MG63 (cell line): ENCODE data around the gene BMP8A. TPM values are rescaled to one million over a fixed set of nuclear protein-coding genes. Genes with fewer than 3 reads are reported as not detected.
A peak's percentile ranks its signal among the peaks of the same experiment; 100 is the strongest.
"Not testable (repeated sequence)": the region's sequence is repeated elsewhere in the genome, so short reads cannot be mapped to it uniquely, and the experiment has no call there.

ENCODE experiments used
- DNase-seq: peaks from one replicate; pipeline ENCODE4 v3.0.0-alpha.2; 2020
- H3K27me3 ChIP-seq: fragments of 250-450 bp; sonication (Bioruptor Pico); 2 replicates; pipeline ENCODE4 v1.5.1; 2020; ENCODE audit warnings: mild to moderate bottlenecking, moderate library complexity
- H3K36me3 ChIP-seq: fragments of 250-450 bp; sonication (Bioruptor Pico); 2 replicates; pipeline ENCODE4 v1.5.1; 2020; ENCODE audit warnings: mild to moderate bottlenecking, moderate library complexity
- H3K4me3 ChIP-seq: fragments of 250-450 bp; sonication (Bioruptor Pico); 2 replicates; pipeline ENCODE4 v1.5.1; 2020; ENCODE audit warnings: mild to moderate bottlenecking, moderate library complexity
- H3K9me3 ChIP-seq: fragments of 250-450 bp; sonication (Bioruptor Pico); 2 replicates; pipeline ENCODE4 v1.5.1; 2020; ENCODE audit warnings: mild to moderate bottlenecking, moderate library complexity
- total RNA-seq: library from RNA; depleted of rRNA; stranded (reverse); fragments of >200 nt; shearing (Covaris generic); gene quantifications from 2 replicates; pipeline ENCODE4 v1.2.3, GENCODE V29; 2014; ENCODE audit warnings: low replicate concordance

The BMP8A gene
- total RNA-seq, 1 experiment from 2014 or later = not detected

DNA sequence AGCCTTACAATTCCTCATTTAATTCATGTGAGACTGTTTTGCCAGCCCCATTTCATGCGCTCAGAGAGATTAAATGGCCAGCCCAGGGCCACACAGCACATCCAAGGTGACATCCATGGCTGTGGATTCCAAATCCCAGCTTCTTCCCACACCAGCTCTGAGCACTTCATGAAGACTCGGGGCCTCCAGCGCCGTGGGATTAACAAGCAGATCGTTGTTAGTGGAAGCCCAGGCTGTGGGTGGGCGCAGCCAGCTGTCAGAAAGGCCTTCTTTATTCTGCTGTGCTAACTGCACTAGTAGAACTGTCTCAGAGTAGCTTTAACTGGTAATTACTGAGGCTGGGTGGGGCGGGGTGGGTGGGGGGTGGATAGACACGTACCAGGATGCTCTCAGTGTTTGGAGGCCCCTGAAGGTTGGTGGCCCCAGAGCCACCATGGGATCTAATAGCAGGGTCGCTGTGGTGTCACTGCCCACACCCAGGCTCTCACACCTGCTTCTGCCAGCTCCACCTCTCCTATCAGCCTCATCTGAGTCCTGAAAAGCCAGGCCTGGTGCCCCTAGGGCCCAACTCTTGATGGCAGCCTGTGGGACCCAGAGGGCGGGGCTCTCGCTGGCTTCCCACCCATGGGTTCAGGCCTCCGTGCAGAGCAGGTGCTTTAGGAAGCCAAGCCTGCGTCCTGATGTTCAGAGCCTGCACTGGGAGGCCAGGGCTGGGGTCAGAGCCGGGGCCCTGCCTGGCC lies 3.4 kb downstream of the BMP8A start:
- H3K9me3 ChIP-seq = no peaks in the 10 kb centered on the region
- DNase-seq = no peak
- H3K27me3 ChIP-seq = no peaks in the 10 kb centered on the region
- H3K4me3 ChIP-seq = no peak overlapping the region
- H3K36me3 ChIP-seq = no peaks in the 10 kb centered on the region

DNA sequence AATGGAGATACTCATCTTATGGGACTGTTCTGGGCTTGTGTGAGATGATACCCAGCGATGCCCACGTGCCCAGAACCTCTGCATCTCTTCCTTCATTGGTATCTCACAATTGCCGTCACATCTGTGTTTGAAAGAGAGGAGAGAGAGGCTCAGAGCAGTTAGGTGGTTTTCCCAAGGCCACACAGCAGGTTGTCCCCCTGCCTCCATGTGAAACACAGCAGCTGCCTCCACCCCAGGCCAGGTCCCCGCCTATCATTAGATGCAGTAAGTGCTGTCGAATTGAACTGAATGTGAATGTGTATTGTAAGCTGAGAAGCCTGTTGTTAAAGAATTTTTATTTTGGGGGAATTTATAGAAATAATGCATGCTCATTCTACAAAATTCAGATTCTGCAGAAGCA lies 5.1 kb downstream of the BMP8A start:
- H3K4me3 ChIP-seq, H3K9me3 ChIP-seq, H3K27me3 ChIP-seq: not testable (repeated sequence)

DNA sequence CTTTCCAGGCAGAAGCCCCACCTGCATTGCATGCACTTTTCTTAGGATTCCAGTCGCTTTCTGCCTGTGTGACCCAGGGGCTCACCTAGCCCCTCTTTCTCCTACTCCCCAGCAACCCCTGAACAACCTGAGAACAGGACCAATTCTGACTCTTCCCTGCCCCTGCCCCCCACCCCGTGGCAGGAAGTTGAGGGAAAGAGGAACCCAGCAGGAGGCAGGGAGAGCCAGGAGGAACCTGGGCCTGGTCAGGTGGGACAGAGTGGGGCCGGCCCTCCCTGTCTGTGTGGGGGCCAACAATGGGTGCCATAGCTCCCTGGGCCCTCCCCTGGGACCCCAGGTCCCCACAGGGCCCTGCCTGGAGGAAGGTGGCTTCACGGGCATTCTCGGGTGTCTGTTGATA lies 6.1 kb downstream of the BMP8A start:
- Histone ChIP-seq H3K36me3 (no peaks in the 10 kb centered on the region), H3K27me3 (no peaks in the 10 kb centered on the region), H3K9me3 (no peaks in the 10 kb centered on the region; the same call in 1 of the 2 replicates), H3K4me3 (no peak overlapping the region)
- DNase-seq = no peak

More for the DNA sequence above, 5.1 kb downstream of the BMP8A start:
- not testable (repeated sequence) for DNase-seq, H3K36me3 ChIP-seq

DNA sequence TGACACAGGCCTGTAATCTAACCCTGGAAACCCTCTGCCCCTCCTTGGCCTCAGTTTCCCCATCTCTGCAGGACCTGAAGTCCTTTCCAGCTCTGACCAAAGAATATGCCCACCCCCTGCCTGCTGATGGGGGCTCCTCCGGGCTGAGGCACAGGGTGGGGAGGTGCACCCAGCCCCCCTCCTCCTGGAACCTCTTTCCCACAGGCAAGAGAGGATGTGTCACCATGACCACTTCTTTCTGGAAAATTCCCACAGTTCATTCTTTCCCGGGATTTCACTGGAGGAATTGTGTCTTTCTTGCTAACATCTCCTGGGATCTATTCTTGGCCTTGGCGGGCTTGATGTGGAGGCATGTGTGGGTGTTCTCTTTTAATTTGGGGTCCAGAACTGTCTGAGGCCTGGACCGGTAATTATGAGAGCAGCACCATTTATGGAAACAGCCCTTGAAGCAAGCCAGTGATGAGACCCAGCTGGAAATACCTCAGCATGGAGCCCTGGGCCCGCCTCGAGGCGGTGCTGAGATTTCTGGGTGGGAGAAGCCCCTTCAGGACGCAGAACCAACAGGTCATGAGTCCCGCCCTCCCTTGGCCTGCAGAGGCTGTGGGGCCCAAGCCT lies 6.8 kb downstream of the BMP8A start:
- H3K4me3 ChIP-seq, H3K9me3 ChIP-seq, H3K27me3 ChIP-seq, DNase-seq, H3K36me3 ChIP-seq: not testable (repeated sequence)

DNA sequence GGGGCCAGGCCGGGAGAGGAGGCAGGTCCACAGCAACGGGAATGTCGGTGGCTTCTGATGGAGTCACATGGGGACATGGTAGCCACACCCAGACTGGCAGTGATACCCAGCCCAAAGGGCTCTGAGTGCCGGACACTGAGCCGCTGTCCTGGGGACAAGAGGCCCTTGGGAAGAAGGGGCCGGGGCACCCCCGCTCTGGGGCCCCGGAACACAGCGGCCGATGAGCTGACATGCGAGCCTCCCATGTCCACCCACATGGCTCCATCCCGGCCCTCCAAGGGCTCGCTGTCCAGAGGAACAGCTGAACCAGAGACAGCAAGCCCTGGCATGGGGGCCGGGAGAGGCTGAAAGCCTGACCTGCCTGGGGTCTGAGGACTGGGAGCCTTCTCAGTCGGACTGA lies 7.4 kb downstream of the BMP8A start:
- not testable (repeated sequence) for H3K4me3 ChIP-seq, H3K27me3 ChIP-seq, DNase-seq, H3K36me3 ChIP-seq, H3K9me3 ChIP-seq

DNA sequence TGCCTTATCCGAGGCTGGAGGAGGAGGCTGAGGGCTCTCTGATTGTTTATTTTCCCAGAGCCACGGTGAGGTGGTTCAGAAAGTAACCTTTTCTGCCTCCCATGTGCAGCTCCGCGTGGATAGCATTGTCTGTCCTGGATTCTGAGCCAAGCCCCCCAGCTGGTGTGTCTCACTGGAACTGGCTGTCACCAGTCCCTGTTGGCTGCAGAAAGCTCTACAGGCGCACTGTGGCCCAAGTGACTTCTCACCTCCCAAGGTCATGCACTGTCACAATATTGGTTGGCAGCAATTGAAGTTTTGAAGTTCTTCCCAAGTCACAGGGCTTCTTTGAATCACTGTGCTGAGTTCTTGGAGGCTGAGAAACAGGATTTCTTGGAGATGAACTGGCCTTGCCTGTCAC lies 8.2 kb downstream of the BMP8A start:
- H3K27me3 ChIP-seq = no peaks in the 10 kb centered on the region
- DNase-seq = no peak
- H3K9me3 ChIP-seq = no peaks in the 10 kb centered on the region; the same call in 1 of the 2 replicates
- no peaks in the 10 kb centered on the region for H3K36me3 ChIP-seq
- H3K4me3 ChIP-seq = no peak overlapping the region

DNA sequence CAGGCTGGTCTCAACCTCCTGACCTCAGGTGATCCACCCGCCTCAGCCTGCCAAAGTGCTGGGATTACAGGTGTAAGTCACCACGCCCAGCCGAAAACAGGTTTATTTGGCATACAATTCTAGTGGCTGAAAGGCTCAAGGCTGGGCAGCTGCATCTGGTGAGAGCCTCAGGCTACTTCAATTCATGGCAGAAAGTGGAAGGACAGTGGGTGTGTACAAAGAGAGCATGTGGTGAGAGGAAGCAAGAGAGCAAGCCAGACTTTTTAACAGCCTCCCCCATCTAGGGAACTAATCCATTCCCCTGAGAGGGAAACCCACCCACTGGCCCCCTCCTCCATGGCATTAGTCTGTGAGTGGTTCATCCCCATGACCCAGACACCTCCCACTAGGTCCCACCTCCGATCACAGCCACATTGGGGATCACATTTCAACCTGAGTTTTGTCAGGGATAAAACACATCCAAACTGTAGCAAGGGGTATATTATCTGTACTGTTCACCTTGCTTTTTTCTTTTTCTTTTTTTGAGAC lies 9.5 kb downstream of the BMP8A start:
- Histone ChIP-seq H3K4me3 (no peak overlapping the region), H3K27me3 (no peaks in the 10 kb centered on the region), H3K9me3 (no peaks in the 10 kb centered on the region; the same call in 1 of the 2 replicates), H3K36me3 (no peaks in the 10 kb centered on the region)
- DNase-seq = no peak

DNA sequence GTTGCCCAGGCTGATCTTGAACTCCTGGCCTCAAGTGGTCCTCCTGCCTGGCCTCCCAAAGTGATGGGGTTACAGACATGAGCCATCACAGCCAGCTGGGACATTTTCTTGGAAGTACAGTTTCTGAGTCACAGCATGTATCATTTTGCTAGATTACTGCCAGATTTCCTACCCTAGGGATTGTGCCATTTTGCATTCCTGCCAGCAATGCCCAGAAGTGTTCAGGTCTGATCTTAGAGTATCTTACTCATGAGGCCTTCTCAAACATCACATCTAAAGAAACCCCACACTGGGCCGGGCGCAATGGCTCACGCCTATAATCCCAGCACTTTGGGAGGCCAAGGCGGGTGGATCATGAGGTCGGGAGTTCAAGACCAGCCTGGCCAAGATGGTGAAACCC lies 10.2 kb downstream of the BMP8A start:
- no peaks in the 10 kb centered on the region for H3K27me3 ChIP-seq
- no peaks in the 10 kb centered on the region; the same call in 1 of the 2 replicates for H3K9me3 ChIP-seq
- H3K36me3 ChIP-seq = no peaks in the 10 kb centered on the region
- no peak overlapping the region for H3K4me3 ChIP-seq
- DNase-seq = peak; percentile 84

DNA sequence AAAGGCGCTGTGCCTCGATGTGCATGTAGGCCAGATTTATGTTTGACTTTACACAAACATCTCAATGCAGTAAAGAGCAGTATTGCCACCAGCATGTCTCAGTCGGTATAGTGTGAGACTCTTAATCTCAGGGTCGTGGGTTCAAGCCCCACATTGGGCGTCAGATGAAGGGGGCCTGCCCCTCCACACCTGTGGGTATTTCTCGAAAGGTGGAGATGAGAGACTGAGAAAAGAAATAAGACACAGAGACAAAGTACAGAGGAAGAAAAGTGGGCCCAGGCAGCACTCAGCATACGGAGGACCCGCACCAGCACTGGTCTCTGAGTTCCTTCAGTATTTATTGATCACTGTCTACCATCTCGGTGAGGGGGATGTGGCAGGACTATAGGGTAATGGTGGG lies 13.0 kb downstream of the BMP8A start:
- not testable (repeated sequence) for DNase-seq

DNA sequence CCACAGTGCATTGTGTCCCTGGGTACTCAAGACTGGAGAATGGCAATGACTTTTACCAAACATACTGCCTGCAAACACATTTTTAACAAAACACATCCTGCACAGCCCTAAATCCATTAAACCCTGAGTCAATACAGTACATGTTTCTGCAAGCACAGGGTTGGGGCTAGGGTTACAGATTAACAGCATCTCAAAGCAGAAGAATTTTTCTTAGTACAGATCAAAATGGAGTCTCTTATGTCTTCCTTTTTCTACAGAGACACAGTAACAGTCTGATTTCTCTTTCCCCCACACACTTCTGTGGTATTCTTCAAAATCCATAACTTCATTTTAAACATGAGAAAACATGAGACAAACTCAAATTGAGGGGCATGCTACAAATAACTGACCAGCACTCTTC lies 13.9 kb downstream of the BMP8A start:
- no peak for DNase-seq
- Histone ChIP-seq H3K4me3 (no peak overlapping the region), H3K36me3 (no peaks in the 10 kb centered on the region), H3K27me3 (no peaks in the 10 kb centered on the region), H3K9me3 (no peaks in the 10 kb centered on the region; the same call in 1 of the 2 replicates)

More for the DNA sequence above, 13.0 kb downstream of the BMP8A start:
- H3K4me3 ChIP-seq, H3K27me3 ChIP-seq, H3K9me3 ChIP-seq, H3K36me3 ChIP-seq: not testable (repeated sequence)

DNA sequence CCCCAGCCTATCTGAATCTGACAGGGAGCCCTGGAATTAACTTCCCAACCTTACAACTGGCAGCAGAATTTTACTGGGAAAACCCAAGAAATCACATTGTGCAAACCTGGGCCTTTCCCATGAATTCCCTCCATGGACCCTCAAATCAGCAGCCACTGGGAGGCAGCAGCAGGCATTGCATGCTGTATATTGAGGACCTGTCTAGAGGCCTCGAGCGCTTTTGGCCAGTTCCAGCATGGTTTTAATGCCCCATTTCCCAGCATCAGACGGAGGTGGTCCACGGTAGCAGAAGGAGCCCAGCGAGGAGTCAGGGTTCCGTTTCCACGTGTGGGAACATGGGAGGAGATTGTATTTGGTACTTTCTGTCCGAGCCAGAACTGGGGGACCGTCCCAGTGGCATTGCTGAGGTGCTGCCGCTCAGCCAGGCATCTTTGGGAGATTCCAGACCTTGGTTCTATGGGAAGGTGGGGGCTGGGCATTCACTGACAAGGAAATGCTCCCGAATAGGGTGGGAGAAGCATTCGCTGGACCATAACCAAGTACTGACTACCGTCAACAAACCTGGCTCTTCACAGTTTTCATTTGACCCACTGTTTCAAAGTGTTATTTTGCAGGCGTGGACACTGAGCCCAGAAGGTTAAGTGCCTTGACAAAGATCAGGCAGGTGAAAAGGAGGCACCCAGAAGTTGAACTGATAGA lies 15.9 kb downstream of the BMP8A start:
- DNase-seq = no peak
- H3K27me3 ChIP-seq = no peaks in the 10 kb centered on the region
- H3K9me3 ChIP-seq = no peaks in the 10 kb centered on the region
- H3K36me3 ChIP-seq = no peaks in the 10 kb centered on the region
- H3K4me3 ChIP-seq = no peak overlapping the region

DNA sequence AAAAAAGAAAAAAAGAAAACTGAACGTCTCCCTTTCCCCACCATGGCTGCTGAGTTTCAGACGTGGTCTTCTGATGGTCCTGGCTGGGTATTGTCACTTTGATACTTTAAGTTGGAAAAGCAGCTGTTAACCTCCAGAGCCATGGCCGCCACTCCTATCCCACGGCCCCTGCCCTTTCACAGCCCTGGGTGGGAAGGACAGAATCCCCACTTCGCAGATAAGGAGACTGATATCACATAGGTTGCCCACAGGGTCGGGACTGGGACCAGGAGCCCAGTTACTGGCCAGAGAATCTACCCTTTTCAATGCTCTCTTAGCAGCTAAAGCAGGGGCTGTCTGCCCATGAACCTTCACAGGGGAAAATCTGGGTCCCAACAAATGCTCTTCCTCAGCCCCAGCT lies 16.8 kb downstream of the BMP8A start:
- no peaks in the 10 kb centered on the region for H3K9me3 ChIP-seq
- H3K4me3 ChIP-seq = no peak overlapping the region
- no peaks in the 10 kb centered on the region for H3K27me3 ChIP-seq
- DNase-seq = no peak
- no peaks in the 10 kb centered on the region for H3K36me3 ChIP-seq

DNA sequence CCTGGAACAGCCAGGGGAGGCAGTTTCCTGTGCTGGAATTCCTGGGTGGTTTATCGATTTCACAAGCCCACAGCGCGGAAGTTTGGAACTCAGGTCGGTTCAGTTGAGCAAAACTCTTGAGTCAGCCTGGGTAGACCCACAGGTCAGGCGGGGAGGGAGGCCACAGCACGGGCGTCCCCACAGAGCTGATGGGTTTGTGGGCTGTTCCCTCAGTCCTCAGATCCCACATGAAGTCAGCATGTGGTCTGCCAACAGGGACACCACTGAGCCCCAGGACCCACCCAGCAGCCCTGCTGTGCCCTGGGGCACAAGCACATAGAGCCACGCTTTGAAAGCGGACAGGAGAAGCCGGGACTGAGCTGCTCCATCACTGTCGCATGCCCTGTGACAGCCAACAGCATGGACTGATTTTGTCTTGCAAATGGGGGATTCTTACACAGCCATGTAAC lies 17.4 kb downstream of the BMP8A start:
- H3K9me3 ChIP-seq = no peaks in the 10 kb centered on the region
- no peaks in the 10 kb centered on the region for H3K27me3 ChIP-seq
- H3K4me3 ChIP-seq = no peak overlapping the region
- DNase-seq = no peak
- no peaks in the 10 kb centered on the region for H3K36me3 ChIP-seq

DNA sequence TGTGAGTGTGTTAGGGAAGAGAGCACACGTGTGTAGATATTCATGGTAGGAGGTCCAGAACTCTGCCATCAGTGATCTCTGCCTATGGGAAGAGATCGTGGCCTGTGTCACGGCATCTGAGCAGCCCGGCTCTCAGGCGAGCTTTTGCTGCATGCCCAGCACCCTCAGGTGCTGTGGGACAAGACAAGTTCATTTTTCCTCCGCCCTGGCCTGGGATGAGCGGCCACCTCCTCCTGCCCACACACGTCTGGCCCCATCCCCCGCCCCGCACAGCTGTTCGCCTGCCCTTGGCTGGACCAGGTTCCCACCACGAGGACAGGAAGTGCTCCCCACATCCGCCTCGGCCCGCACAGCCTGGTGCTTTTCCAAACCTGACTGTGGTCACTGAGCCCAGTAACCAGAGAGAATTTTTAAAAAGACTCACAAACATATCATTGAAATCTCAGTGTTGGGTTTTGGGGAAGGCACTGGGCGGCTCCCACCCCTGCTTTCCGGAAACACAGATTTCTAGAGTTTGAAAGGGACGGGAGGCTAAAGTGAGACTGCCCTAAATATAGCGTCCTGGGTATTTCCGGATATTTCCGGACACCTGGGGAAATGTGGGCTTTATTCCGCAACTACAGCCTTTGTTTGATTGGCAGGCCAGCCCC lies 18.0 kb downstream of the BMP8A start:
- no peaks in the 10 kb centered on the region for H3K9me3 ChIP-seq
- no peak overlapping the region for H3K4me3 ChIP-seq
- no peak for DNase-seq
- H3K27me3 ChIP-seq = no peaks in the 10 kb centered on the region
- no peaks in the 10 kb centered on the region for H3K36me3 ChIP-seq

DNA sequence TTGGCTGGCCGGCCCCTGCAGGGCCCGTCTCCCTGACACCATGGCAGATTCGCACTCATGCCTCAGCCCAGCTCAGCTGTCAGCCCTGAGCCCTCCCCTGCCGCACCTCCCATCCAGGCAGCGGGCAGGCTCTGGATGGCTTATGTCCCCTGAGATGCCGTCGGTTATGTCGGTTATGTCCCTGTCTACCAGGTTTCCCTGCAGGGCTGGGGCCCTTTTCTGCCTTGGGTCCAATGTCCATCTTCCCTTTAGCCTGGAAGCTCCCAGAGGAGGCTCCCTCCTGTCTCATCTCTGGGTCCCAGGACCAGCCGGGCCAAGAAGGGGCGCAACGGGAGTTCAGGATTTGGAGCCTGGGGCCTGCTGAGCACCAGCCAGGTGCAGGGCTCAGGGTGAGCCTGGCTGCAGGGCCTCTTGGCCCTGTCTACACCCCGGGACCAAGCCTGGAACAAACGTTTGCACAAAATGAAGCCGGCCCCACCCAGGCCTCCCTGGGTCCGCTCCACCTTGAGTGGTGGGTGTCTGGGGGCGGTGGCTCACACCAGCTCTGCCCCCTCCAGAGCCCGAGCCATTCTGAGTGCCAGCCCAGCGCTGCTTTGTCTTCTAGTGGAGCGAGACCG lies 19.2 kb downstream of the BMP8A start:
- H3K36me3 ChIP-seq, DNase-seq, H3K9me3 ChIP-seq, H3K4me3 ChIP-seq, H3K27me3 ChIP-seq: not testable (repeated sequence)

DNA sequence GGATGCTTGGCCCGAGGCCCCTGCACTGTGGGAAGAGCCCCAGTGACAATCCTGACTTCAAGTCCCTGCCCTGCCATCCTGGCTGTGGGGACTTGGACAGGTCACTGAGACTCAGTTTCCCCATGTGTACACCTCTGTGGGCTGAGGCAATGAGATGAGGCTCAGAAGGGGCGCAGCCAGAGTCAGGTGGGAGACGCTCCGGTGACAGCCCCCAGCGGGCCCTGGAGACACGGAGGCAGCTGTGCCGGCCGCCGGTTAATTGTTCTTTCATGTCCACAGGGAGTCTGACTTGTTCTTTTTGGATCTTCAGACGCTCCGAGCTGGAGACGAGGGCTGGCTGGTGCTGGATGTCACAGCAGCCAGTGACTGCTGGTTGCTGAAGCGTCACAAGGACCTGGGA lies 20.0 kb downstream of the BMP8A start:
- not testable (repeated sequence) for H3K9me3 ChIP-seq, H3K36me3 ChIP-seq

More for the DNA sequence above, 20.0 kb downstream of the BMP8A start:
- H3K27me3 ChIP-seq, DNase-seq, H3K4me3 ChIP-seq: not testable (repeated sequence)
